Peyer's patch (tissue), 4 donors: ENCODE data around the gene PHF2. TPM values are rescaled to one million over a fixed set of nuclear protein-coding genes. Genes with fewer than 3 reads are reported as not detected.

Experiments
- DNase-seq, 3 donors: peaks; one replicate each; pipeline ENCODE4 v3.0.0-alpha.2; 2017 to 2019
- H3K27ac ChIP-seq, 4 donors: fragments of 200-600 bp; sonication (generic); one replicate each; pipeline ENCODE4 v1.5.1; 2016 to 2019
- H3K27me3 ChIP-seq, 2 donors: fragments of 200-600 bp; sonication (generic); one replicate each; pipeline ENCODE4 v1.5.1; 2019
- H3K36me3 ChIP-seq, 3 donors: fragments of 200-600 bp; sonication (generic); one replicate each; pipeline ENCODE4 v1.5.1; 2016 to 2019
- H3K4me1 ChIP-seq, 4 donors: fragments of 200-600 bp; sonication (generic); one replicate each; pipeline ENCODE4 v1.5.1; 2016 to 2019
- H3K4me3 ChIP-seq, 4 donors: fragments of 200-600 bp; sonication (generic); 1 replicate in 3 of 4; 2 replicates in 1 of 4; pipeline ENCODE4 v1.5.1; 2016 to 2019; ENCODE audit warnings: mild to moderate bottlenecking in 1 of 4
- H3K9me3 ChIP-seq, 4 donors: fragments of 200-600 bp; sonication (generic); one replicate each; pipeline ENCODE4 v1.5.1; 2016 to 2019; ENCODE audit warnings: mild to moderate bottlenecking in 1 of 4
- CTCF ChIP-seq, 6 experiments: fragments of 450-650 bp in 4 of 6; fragments of 200-600 bp in 2 of 6; sonication (generic) in 1 of 6; IDR thresholded peaks; one replicate each; pipeline ENCODE4 v1.5.1; 2017 to 2019; ENCODE audit warnings: antibody characterized with exemption in 6 of 6, mild to moderate bottlenecking in 3 of 6, moderate library complexity in 1 of 6
- POLR2A ChIP-seq, 2 donors: fragments of 450-650 bp; IDR thresholded peaks; one replicate each; pipeline ENCODE4 v1.5.1; 2017; ENCODE audit warnings: antibody characterized with exemption in 2 of 2, mild to moderate bottlenecking in 2 of 2, moderate library complexity in 2 of 2
- total RNA-seq, 4 donors: library from RNA; depleted of rRNA; stranded (reverse); fragments of >200 nt; gene quantifications; one replicate each; pipeline ENCODE4 v1.1.0, GENCODE V29; 2016

Gene PHF2
- total RNA-seq, 4 donors from 2014 or later, result 12.3 to 26.4 (median 19.5) TPM

- H3K36me3 ChIP-seq, result peaks cover 0 to 79% (median 0%) of the 10 kb centered on the region in 3 donors
- no peaks in the 10 kb centered on the region for H3K9me3 ChIP-seq
- TF ChIP-seq POLR2A (IDR thresholded peaks at IDR 0.05) (no peak), CTCF (IDR thresholded peaks at IDR 0.05) (no peak)
- no peaks in the 10 kb centered on the region for H3K4me1 ChIP-seq
- DNase-seq, result peak in 2 of 3 donors; percentile 33 to 34
- H3K27me3 ChIP-seq, result no peaks in the 10 kb centered on the region
- H3K4me3 ChIP-seq, result no peak overlapping the region
- H3K27ac ChIP-seq, result no peak overlapping the region
Measured at GRCh38 chr9:93656426-93657239, 80.2 kb downstream of the PHF2 start.

GRCh38 chr9:93657331-93658111, 81.1 kb downstream of the PHF2 start:
- no peaks in the 10 kb centered on the region for H3K9me3 ChIP-seq
- DNase-seq, result peak in 2 of 3 donors; percentile 19 to 35
- no peak overlapping the region for H3K4me3 ChIP-seq
- H3K36me3 ChIP-seq, result peaks cover 0 to 78% (median 0%) of the 10 kb centered on the region in 3 donors
- H3K27ac ChIP-seq, result no peak overlapping the region
- H3K4me1 ChIP-seq, result no peaks in the 10 kb centered on the region
- no peak for TF ChIP-seq CTCF (IDR thresholded peaks at IDR 0.05)
- no peak for TF ChIP-seq POLR2A (IDR thresholded peaks at IDR 0.05)
- H3K27me3 ChIP-seq, result no peaks in the 10 kb centered on the region

GRCh38 chr9:93658184-93658925, 82.0 kb downstream of the PHF2 start:
- no peaks in the 10 kb centered on the region for H3K9me3 ChIP-seq
- TF ChIP-seq POLR2A (IDR thresholded peaks at IDR 0.05) (no peak), CTCF (IDR thresholded peaks at IDR 0.05) (no peak)
- peaks cover 0 to 83% (median 0%) of the 10 kb centered on the region in 3 donors for H3K36me3 ChIP-seq
- H3K27me3 ChIP-seq, result no peaks in the 10 kb centered on the region
- H3K4me1 ChIP-seq, result no peaks in the 10 kb centered on the region
- no peak overlapping the region for H3K4me3 ChIP-seq
- no peak overlapping the region for H3K27ac ChIP-seq
- DNase-seq, result peak in 2 of 3 donors; percentile 24 to 34

- TF ChIP-seq CTCF (IDR thresholded peaks at IDR 0.05) (no peak), POLR2A (IDR thresholded peaks at IDR 0.05) (no peak)
- no peaks in the 10 kb centered on the region for H3K9me3 ChIP-seq
- H3K27ac ChIP-seq, result no peak overlapping the region
- no peak overlapping the region for H3K4me3 ChIP-seq
- no peaks in the 10 kb centered on the region for H3K27me3 ChIP-seq
- peak in 2 of 3 donors; percentile 25 to 29 for DNase-seq
- H3K4me1 ChIP-seq, result no peaks in the 10 kb centered on the region
- H3K36me3 ChIP-seq, result peaks cover 0 to 83% (median 0%) of the 10 kb centered on the region in 3 donors
Measured at GRCh38 chr9:93659044-93659836, 82.9 kb downstream of the PHF2 start.

- Histone ChIP-seq H3K4me1 (no peaks in the 10 kb centered on the region), H3K4me3 (no peak overlapping the region), H3K27me3 (no peaks in the 10 kb centered on the region), H3K27ac (no peak overlapping the region), H3K9me3 (no peaks in the 10 kb centered on the region), H3K36me3 (peaks cover 0 to 80% (median 0%) of the 10 kb centered on the region in 3 donors)
- DNase-seq, result peak in 1 of 3 donors; percentile 28
- TF ChIP-seq CTCF (IDR thresholded peaks at IDR 0.05) (no peak), POLR2A (IDR thresholded peaks at IDR 0.05) (no peak)
Measured at GRCh38 chr9:93659837-93660177, 83.4 kb downstream of the PHF2 start.
